Measurements from ENCODE around the gene RALGPS2. TPM values are rescaled to one million over a fixed set of nuclear protein-coding genes. Genes with fewer than 3 reads are reported as not detected.

RALGPS2 gene
- total and polyA plus RNA-seq, 12 donors: 1.4 to 12.8 (median 7.4) TPM

- Histone ChIP-seq H3K4me1 (no peaks in the 10 kb centered on the region), H3K27me3 (no peaks in the 10 kb centered on the region), H3K4me3 (no peak overlapping the region), H3K36me3 (no peaks in the 10 kb centered on the region), H3K9me3 (peaks cover 0 to 42% (median 9%) of the 10 kb centered on the region in 11 donors), H3K27ac (no peak overlapping the region)
- TF ChIP-seq CTCF (IDR thresholded peaks at IDR 0.05): peak; percentile 42 to 74 (median 68)
- peak in 5 of 8 donors; percentile 14 to 44 (median 31) for ATAC-seq
- WGBS, 2 donors: 55 to 58% methylated on average over 4 of the region's 4 CpGs
- intact Hi-C loops (cut with DNase I): loop anchor here in 1 of 10 donors (10.0 kb wide), 1 partner anchor 236 kb away; no protein-coding TSS in a partner anchor
- no peak for DNase-seq
Measured at GRCh38 chr1:178768423-178768822, 43.4 kb downstream of the RALGPS2 start.

- intact Hi-C loops (cut with DNase I): loop anchor here in 4 of 10 donors (2.0 to 5.0 kb wide), 2 partner anchors 229 to 230 kb away; no protein-coding TSS in a partner anchor
- ATAC-seq: no peak
- 86 to 93% methylated on average over 5 of the region's 5 CpGs for WGBS, 2 donors
Measured at GRCh38 chr1:178772952-178773351, 47.9 kb downstream of the RALGPS2 start.

GRCh38 chr1:178774263-178774662, 49.2 kb downstream of the RALGPS2 start:
- ATAC-seq (no peak), DNase-seq (no peak)
- H3K36me3 ChIP-seq: no peaks in the 10 kb centered on the region
- no peaks in the 10 kb centered on the region for H3K27me3 ChIP-seq
- intact Hi-C loops (cut with DNase I): loop anchor here in 8 of 10 donors (1.0 to 5.0 kb wide), 4 partner anchors 227 to 229 kb away; no protein-coding TSS in a partner anchor
- H3K4me3 ChIP-seq: no peak overlapping the region
- TF ChIP-seq CTCF (IDR thresholded peaks at IDR 0.05): peak in 8 of 9 donors; percentile 13 to 65 (median 50)
- H3K27ac ChIP-seq: no peak overlapping the region
- no peaks in the 10 kb centered on the region for H3K4me1 ChIP-seq
- peaks cover 0 to 9% (median 0%) of the 10 kb centered on the region in 11 donors for H3K9me3 ChIP-seq

More at GRCh38 chr1:178772952-178773351, 47.9 kb downstream of the RALGPS2 start:
- Histone ChIP-seq H3K36me3 (no peaks in the 10 kb centered on the region), H3K9me3 (peaks cover 0 to 17% (median 0%) of the 10 kb centered on the region in 11 donors), H3K4me1 (no peaks in the 10 kb centered on the region), H3K27ac (no peak overlapping the region), H3K4me3 (no peak overlapping the region), H3K27me3 (no peaks in the 10 kb centered on the region)
- no peak for TF ChIP-seq CTCF (IDR thresholded peaks at IDR 0.05)
- no peak for DNase-seq

- ATAC-seq (no peak), DNase-seq (no peak)
- 80 to 89% methylated on average over 2 of the region's 2 CpGs for WGBS, 2 donors
- no peaks in the 10 kb centered on the region for H3K36me3 ChIP-seq
- no peaks in the 10 kb centered on the region for H3K4me1 ChIP-seq
- H3K27ac ChIP-seq: no peak overlapping the region
- TF ChIP-seq CTCF (IDR thresholded peaks at IDR 0.05): no peak
- no peaks in the 10 kb centered on the region for H3K9me3 ChIP-seq
- H3K27me3 ChIP-seq: no peaks in the 10 kb centered on the region
- intact Hi-C loops (cut with DNase I): no loop called here
- no peak overlapping the region for H3K4me3 ChIP-seq
Measured at GRCh38 chr1:178776553-178776952, 51.5 kb downstream of the RALGPS2 start.

Data from heart right ventricle (tissue), 16 donors.